Endothelial cell of hepatic sinusoid (primary cell): ENCODE data around the gene ADCK1.
"Not testable (repeated sequence)": the region's sequence is repeated elsewhere in the genome, so short reads cannot be mapped to it uniquely, and the experiment has no call there.

Source experiments
- in situ Hi-C: cut with HindIII; loops from 2 replicates; pipeline ENCODE4 v1.10.0; 2017; ENCODE audit warnings: low sequenced_read_pairs

The ADCK1 gene

GRCh38 chr14:77805706-77806105 is 5.8 kb downstream of the ADCK1 start:
- in situ Hi-C loops = no loop called here

- in situ Hi-C loops = no loop called here
Measured at GRCh38 chr14:77808250-77808649, 8.3 kb downstream of the ADCK1 start.

GRCh38 chr14:77809011-77809410 is 9.1 kb downstream of the ADCK1 start:
- in situ Hi-C loops = no loop called here

GRCh38 chr14:77812028-77812427 is 12.1 kb downstream of the ADCK1 start:
- in situ Hi-C loops = no loop called here

GRCh38 chr14:77812682-77813081 is 12.8 kb downstream of the ADCK1 start:
- in situ Hi-C loops = not testable (repeated sequence)

- in situ Hi-C loops = no loop called here
Measured at GRCh38 chr14:77822307-77822706, 22.4 kb downstream of the ADCK1 start.

- in situ Hi-C loops = no loop called here
Measured at GRCh38 chr14:77822741-77823140, 22.8 kb downstream of the ADCK1 start.

GRCh38 chr14:77823378-77823777 is 23.5 kb downstream of the ADCK1 start:
- in situ Hi-C loops = no loop called here

- in situ Hi-C loops = no loop called here
Measured at GRCh38 chr14:77825895-77826519, 26.1 kb downstream of the ADCK1 start.

- in situ Hi-C loops = no loop called here
Measured at GRCh38 chr14:77830692-77831091, 30.8 kb downstream of the ADCK1 start.

GRCh38 chr14:77832297-77832696 is 32.4 kb downstream of the ADCK1 start:
- in situ Hi-C loops = no loop called here

- in situ Hi-C loops = no loop called here
Measured at GRCh38 chr14:77837926-77838325, 38.0 kb downstream of the ADCK1 start.

- in situ Hi-C loops = no loop called here
Measured at GRCh38 chr14:77838831-77839511, 39.1 kb downstream of the ADCK1 start.

GRCh38 chr14:77843195-77843594 is 43.3 kb downstream of the ADCK1 start:
- in situ Hi-C loops = no loop called here

- in situ Hi-C loops = no loop called here
Measured at GRCh38 chr14:77843651-77844050, 43.7 kb downstream of the ADCK1 start.

- in situ Hi-C loops = no loop called here
Measured at GRCh38 chr14:77844802-77845201, 44.9 kb downstream of the ADCK1 start.

GRCh38 chr14:77848031-77848430 is 48.1 kb downstream of the ADCK1 start:
- in situ Hi-C loops = no loop called here

- in situ Hi-C loops = loop anchor here (25.0 kb wide), 1 partner anchor 738 kb away; no protein-coding TSS in a partner anchor
Measured at GRCh38 chr14:77849711-77850110, 49.8 kb downstream of the ADCK1 start.

GRCh38 chr14:77853919-77854318 is 54.0 kb downstream of the ADCK1 start:
- in situ Hi-C loops = loop anchor here (25.0 kb wide), 1 partner anchor 733 kb away; no protein-coding TSS in a partner anchor

GRCh38 chr14:77856941-77857340 is 57.0 kb downstream of the ADCK1 start:
- in situ Hi-C loops = loop anchor here (25.0 kb wide), 1 partner anchor 730 kb away; no protein-coding TSS in a partner anchor

- in situ Hi-C loops = loop anchor here (25.0 kb wide), 1 partner anchor 727 kb away; no protein-coding TSS in a partner anchor
Measured at GRCh38 chr14:77859934-77860570, 60.1 kb downstream of the ADCK1 start.

GRCh38 chr14:77861201-77861600 is 61.3 kb downstream of the ADCK1 start:
- in situ Hi-C loops = loop anchor here (25.0 kb wide), 1 partner anchor 726 kb away; no protein-coding TSS in a partner anchor
